Neutrophil (primary cell): ENCODE data around the gene BCL2L2.
"Not testable (repeated sequence)": the region's sequence is repeated elsewhere in the genome, so short reads cannot be mapped to it uniquely, and the experiment has no call there.

Experiments
- H3K27ac ChIP-seq: fragments of 200-600 bp; sonication (generic); 2 replicates; pipeline ENCODE4 v1.5.1; 2016; ENCODE audit warnings: mild to moderate bottlenecking, moderate library complexity
- H3K27me3 ChIP-seq: fragments of 200-600 bp; sonication (generic); 2 replicates; pipeline ENCODE4 v1.6.0; 2016; ENCODE audit warnings: mild to moderate bottlenecking
- H3K36me3 ChIP-seq: fragments of 200-600 bp; sonication (generic); 2 replicates; pipeline ENCODE4 v1.5.1; 2017
- H3K4me1 ChIP-seq, 2 experiments: fragments of 200-600 bp in 1 of 2; sonication (generic) in 1 of 2; 1 replicate in 1 of 2; 2 replicates in 1 of 2; pipeline versions ENCODE4 v1.5.1 to v1.6.1; 2013 to 2016; ENCODE audit warnings: low read depth in 1 of 2, low read length in 1 of 2, mild to moderate bottlenecking in 1 of 2, moderate library complexity in 1 of 2; ENCODE audit not compliant: control insufficient read depth in 1 of 2, insufficient read depth in 1 of 2
- H3K4me3 ChIP-seq, 2 experiments: fragments of 200-600 bp in 1 of 2; sonication (generic) in 1 of 2; 1 replicate in 1 of 2; 2 replicates in 1 of 2; pipeline ENCODE4 v1.5.1; 2013 to 2016; ENCODE audit warnings: low read depth in 1 of 2, low read length in 1 of 2, mild to moderate bottlenecking in 1 of 2, moderate library complexity in 1 of 2
- H3K9me3 ChIP-seq: fragments of 200-600 bp; sonication (generic); 2 replicates; pipeline ENCODE4 v1.5.1; 2016
- TF ChIP-seq, protein P1 (sequence below): fragments of 200-600 bp; sonication (generic); IDR thresholded peaks from 2 replicates; pipeline ENCODE4 v1.5.1; 2016; ENCODE audit warnings: antibody characterized with exemption

BCL2L2 gene

GRCh38 chr14:23277189-23277588 is 29.4 kb upstream of the BCL2L2 start:
- Histone ChIP-seq H3K9me3 (no peaks in the 10 kb centered on the region), H3K4me1 (no peaks in the 10 kb centered on the region), H3K27ac (no peak overlapping the region), H3K27me3 (no peaks in the 10 kb centered on the region), H3K36me3 (peaks cover 17% of the 10 kb centered on the region), H3K4me3 (no peak overlapping the region)
- TF ChIP-seq, protein P1, sequence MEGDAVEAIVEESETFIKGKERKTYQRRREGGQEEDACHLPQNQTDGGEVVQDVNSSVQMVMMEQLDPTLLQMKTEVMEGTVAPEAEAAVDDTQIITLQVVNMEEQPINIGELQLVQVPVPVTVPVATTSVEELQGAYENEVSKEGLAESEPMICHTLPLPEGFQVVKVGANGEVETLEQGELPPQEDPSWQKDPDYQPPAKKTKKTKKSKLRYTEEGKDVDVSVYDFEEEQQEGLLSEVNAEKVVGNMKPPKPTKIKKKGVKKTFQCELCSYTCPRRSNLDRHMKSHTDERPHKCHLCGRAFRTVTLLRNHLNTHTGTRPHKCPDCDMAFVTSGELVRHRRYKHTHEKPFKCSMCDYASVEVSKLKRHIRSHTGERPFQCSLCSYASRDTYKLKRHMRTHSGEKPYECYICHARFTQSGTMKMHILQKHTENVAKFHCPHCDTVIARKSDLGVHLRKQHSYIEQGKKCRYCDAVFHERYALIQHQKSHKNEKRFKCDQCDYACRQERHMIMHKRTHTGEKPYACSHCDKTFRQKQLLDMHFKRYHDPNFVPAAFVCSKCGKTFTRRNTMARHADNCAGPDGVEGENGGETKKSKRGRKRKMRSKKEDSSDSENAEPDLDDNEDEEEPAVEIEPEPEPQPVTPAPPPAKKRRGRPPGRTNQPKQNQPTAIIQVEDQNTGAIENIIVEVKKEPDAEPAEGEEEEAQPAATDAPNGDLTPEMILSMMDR, result no peak

DNA sequence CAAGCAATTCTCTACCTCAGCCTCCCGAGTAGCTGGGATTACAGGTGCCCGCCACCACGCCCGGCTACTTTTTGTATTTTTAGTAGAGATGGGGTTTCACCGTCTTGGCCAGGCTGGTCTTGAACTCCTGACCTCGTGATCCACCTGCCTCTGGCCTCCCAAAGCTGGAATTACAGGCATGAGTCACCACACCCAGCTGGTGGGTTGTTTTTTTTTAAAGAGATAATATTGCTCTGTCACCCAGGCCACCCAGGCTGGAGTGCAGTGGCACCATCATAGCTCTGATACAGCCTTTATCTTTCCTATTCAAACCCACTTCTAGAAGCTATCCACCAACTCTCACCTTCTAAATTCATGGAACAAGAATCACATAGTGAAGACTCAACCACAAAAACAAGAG is 28.7 kb upstream of the BCL2L2 start:
- H3K36me3 ChIP-seq, result peaks cover 17% of the 10 kb centered on the region
- H3K4me1 ChIP-seq, H3K4me3 ChIP-seq, H3K27ac ChIP-seq, H3K27me3 ChIP-seq, H3K9me3 ChIP-seq: not testable (repeated sequence)

GRCh38 chr14:23281247-23281646 is 25.4 kb upstream of the BCL2L2 start:
- TF ChIP-seq, protein P1, result no peak
- Histone ChIP-seq H3K36me3 (peaks cover 9% of the 10 kb centered on the region), H3K4me1 (peaks cover 14 to 17% of the 10 kb centered on the region in 2 experiments), H3K27me3 (no peaks in the 10 kb centered on the region), H3K27ac (no peak overlapping the region), H3K9me3 (no peaks in the 10 kb centered on the region), H3K4me3 (no peak overlapping the region)

GRCh38 chr14:23284654-23285529 is 21.7 kb upstream of the BCL2L2 start:
- Histone ChIP-seq H3K4me3 (peak overlapping the region; percentile 89), H3K4me1 (peaks cover 23 to 30% of the 10 kb centered on the region in 2 experiments), H3K27me3 (no peaks in the 10 kb centered on the region), H3K27ac (peak overlapping the region; percentile 86), H3K36me3 (no peaks in the 10 kb centered on the region), H3K9me3 (no peaks in the 10 kb centered on the region)
- TF ChIP-seq, protein P1, result no peak

DNA sequence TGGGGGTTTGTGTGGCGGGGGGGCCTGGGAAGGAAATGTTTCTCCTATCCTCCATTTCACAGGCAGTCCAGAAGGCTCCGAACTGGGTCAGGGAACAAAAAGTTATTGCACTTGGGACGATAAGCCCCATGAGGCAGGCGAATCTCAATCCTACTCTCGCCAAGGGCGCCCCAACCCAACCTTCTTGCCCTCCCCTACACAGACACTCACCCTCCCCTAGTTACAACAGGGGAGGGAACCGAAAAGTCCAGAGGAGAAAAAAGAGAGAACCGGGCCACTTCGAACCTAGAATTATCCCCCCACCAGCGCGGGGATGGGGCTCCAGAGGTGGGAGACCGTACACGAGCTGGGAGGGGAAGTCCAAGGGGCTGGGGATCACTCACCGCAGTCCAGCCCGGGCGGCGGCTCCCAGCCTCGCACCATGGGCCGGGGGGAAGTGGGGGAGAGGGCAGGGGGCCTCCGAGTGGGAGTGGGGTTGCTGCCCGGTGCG is 21.1 kb upstream of the BCL2L2 start:
- TF ChIP-seq, protein P1, result no peak
- H3K9me3 ChIP-seq, result no peaks in the 10 kb centered on the region
- H3K4me1 ChIP-seq, result peaks cover 23 to 30% of the 10 kb centered on the region in 2 experiments
- peak overlapping the region; percentile 86 for H3K27ac ChIP-seq
- H3K4me3 ChIP-seq, result peak overlapping the region; percentile 89
- no peaks in the 10 kb centered on the region for H3K27me3 ChIP-seq
- H3K36me3 ChIP-seq, result no peaks in the 10 kb centered on the region
